Thoracic aorta (tissue), 2 donors: ENCODE data around the gene SHQ1. TPM values are rescaled to one million over a fixed set of nuclear protein-coding genes. Genes with fewer than 3 reads are reported as not detected.

ENCODE experiments used
- ATAC-seq: fragments of 150-250 bp; one replicate; pipeline ENCODE4 v1.8.0; 2017; ENCODE audit warnings: low read depth; ENCODE audit not compliant: insufficient number of reproducible peaks, low FRiP score
- DNase-seq: peaks from one replicate; pipeline ENCODE4 v3.0.0-alpha.2; 2020; ENCODE audit warnings: low spot score
- H3K27ac ChIP-seq, 2 donors: fragments of 200-600 bp; sonication (generic); 1 replicate in 1 of 2; 2 replicates in 1 of 2; pipeline ENCODE4 v1.5.1; 2016; ENCODE audit warnings: mild to moderate bottlenecking in 2 of 2, moderate library complexity in 2 of 2
- H3K27me3 ChIP-seq: fragments of 200-600 bp; sonication (generic); replicated peaks from 2 replicates; pipeline ENCODE4 v1.6.0; 2016; ENCODE audit warnings: mild to moderate bottlenecking; ENCODE audit not compliant: insufficient read depth
- H3K36me3 ChIP-seq: fragments of 200-600 bp; sonication (generic); one replicate; pipeline ENCODE4 v1.5.1; 2016
- H3K4me1 ChIP-seq, 2 donors: fragments of 200-600 bp; sonication (generic); 1 replicate in 1 of 2; 2 replicates in 1 of 2; pipeline versions ENCODE4 v1.5.1 to v1.6.0; 2016; ENCODE audit warnings: low read depth in 2 of 2, mild to moderate bottlenecking in 1 of 2; ENCODE audit not compliant: control insufficient read depth in 1 of 2
- H3K4me3 ChIP-seq: fragments of 200-600 bp; sonication (generic); 2 replicates; pipeline ENCODE4 v1.5.1; 2016; ENCODE audit warnings: mild to moderate bottlenecking
- H3K9me3 ChIP-seq: fragments of 200-600 bp; sonication (generic); 2 replicates; pipeline ENCODE4 v1.5.1; 2016
- CTCF ChIP-seq: fragments of 200-600 bp; sonication (generic); IDR thresholded peaks from one replicate; pipeline ENCODE4 v1.5.1; 2019; ENCODE audit warnings: antibody characterized with exemption
- total RNA-seq, 2 donors: library from RNA; depleted of rRNA; stranded (reverse); fragments of >200 nt; gene quantifications; one replicate each; pipeline versions ENCODE4 v1.1.0 to v1.2.3, GENCODE V29; 2016

The SHQ1 gene
- total RNA-seq, 2 donors from 2014 or later = 4.5 to 12.3 TPM

GRCh38 chr3:72727726-72728125, 120.5 kb downstream of the SHQ1 start:
- ATAC-seq (no peak), DNase-seq (no peak)

GRCh38 chr3:72727172-72727571, 121.1 kb downstream of the SHQ1 start:
- Histone ChIP-seq H3K4me1 (peaks cover 8 to 18% of the 10 kb centered on the region in 2 donors), H3K27me3 (no peaks in the 10 kb centered on the region), H3K27ac (no peak overlapping the region), H3K4me3 (no peak overlapping the region), H3K36me3 (no peaks in the 10 kb centered on the region), H3K9me3 (no peaks in the 10 kb centered on the region)
- ATAC-seq = no peak
- no peak for TF ChIP-seq CTCF
- DNase-seq = no peak

More at GRCh38 chr3:72727726-72728125, 120.5 kb downstream of the SHQ1 start:
- H3K4me1 ChIP-seq = peaks cover 8 to 14% of the 10 kb centered on the region in 2 donors
- TF ChIP-seq CTCF = no peak
- no peaks in the 10 kb centered on the region for H3K27me3 ChIP-seq
- no peak overlapping the region for H3K27ac ChIP-seq
- peaks cover 1% of the 10 kb centered on the region for H3K9me3 ChIP-seq
- no peaks in the 10 kb centered on the region for H3K36me3 ChIP-seq
- no peak overlapping the region for H3K4me3 ChIP-seq

GRCh38 chr3:72725229-72725628, 123.0 kb downstream of the SHQ1 start:
- Histone ChIP-seq H3K27me3 (no peaks in the 10 kb centered on the region), H3K9me3 (no peaks in the 10 kb centered on the region), H3K36me3 (no peaks in the 10 kb centered on the region), H3K4me3 (no peak overlapping the region), H3K27ac (no peak overlapping the region), H3K4me1 (peaks cover 8 to 18% of the 10 kb centered on the region in 2 donors)
- ATAC-seq = no peak
- TF ChIP-seq CTCF = no peak
- DNase-seq = no peak

- Histone ChIP-seq H3K4me1 (peaks cover 8 to 18% of the 10 kb centered on the region in 2 donors), H3K9me3 (no peaks in the 10 kb centered on the region), H3K4me3 (no peak overlapping the region), H3K36me3 (no peaks in the 10 kb centered on the region), H3K27me3 (no peaks in the 10 kb centered on the region), H3K27ac (no peak overlapping the region)
- DNase-seq = no peak
- no peak for ATAC-seq
- TF ChIP-seq CTCF = no peak
Measured at GRCh38 chr3:72724070-72724469, 124.2 kb downstream of the SHQ1 start.

- DNase-seq (no peak), ATAC-seq (no peak)
- Histone ChIP-seq H3K36me3 (no peaks in the 10 kb centered on the region), H3K9me3 (no peaks in the 10 kb centered on the region), H3K4me1 (peaks cover 8 to 18% of the 10 kb centered on the region in 2 donors), H3K27ac (peak overlapping the region; percentile 52 to 54), H3K4me3 (no peak overlapping the region), H3K27me3 (no peaks in the 10 kb centered on the region)
- TF ChIP-seq CTCF = no peak
Measured at GRCh38 chr3:72722930-72723726, 125.1 kb downstream of the SHQ1 start.
